IPS-20b (cell line): ENCODE data around the gene PTPN6.

Experiments used
- H3K27ac ChIP-seq: one replicate; pipeline ENCODE4 v1.5.1; 2013; ENCODE audit warnings: low read length
- H3K27me3 ChIP-seq: 2 replicates; pipeline ENCODE4 v1.6.1; 2013; ENCODE audit warnings: mild to moderate bottlenecking, low read length, inconsistent platforms; ENCODE audit not compliant: insufficient read depth
- H3K36me3 ChIP-seq: 2 replicates; pipeline ENCODE4 v1.6.1; 2013; ENCODE audit warnings: low read depth, mild to moderate bottlenecking, inconsistent platforms, low read length, moderate library complexity; ENCODE audit not compliant: insufficient read depth
- H3K4me1 ChIP-seq: 2 replicates; pipeline ENCODE4 v1.6.1; 2013; ENCODE audit warnings: mild to moderate bottlenecking, control low read depth, inconsistent platforms, low read length, moderate library complexity; ENCODE audit not compliant: insufficient read depth
- H3K4me3 ChIP-seq: 2 replicates; pipeline ENCODE4 v1.5.1; 2013; ENCODE audit warnings: mild to moderate bottlenecking, low read length, inconsistent platforms
- H3K9ac ChIP-seq: 2 replicates; pipeline ENCODE4 v1.6.1; 2013; ENCODE audit warnings: low read depth, mild to moderate bottlenecking, inconsistent platforms, low read length, moderate library complexity
- H3K9me3 ChIP-seq: 2 replicates; pipeline ENCODE4 v1.6.1; 2013; ENCODE audit warnings: mild to moderate bottlenecking, low read depth, low read length, inconsistent platforms; ENCODE audit not compliant: insufficient read depth

The PTPN6 gene

GRCh38 chr12:6961278-6961694 lies 10.1 kb downstream of the PTPN6 start:
- Histone ChIP-seq H3K4me3 (peak overlapping the region; percentile 61), H3K36me3 (peaks cover 21% of the 10 kb centered on the region), H3K9ac (peak overlapping the region; percentile 77), H3K9me3 (no peaks in the 10 kb centered on the region), H3K4me1 (peaks cover 24% of the 10 kb centered on the region), H3K27me3 (no peaks in the 10 kb centered on the region), H3K27ac (peak overlapping the region; percentile 68)

GRCh38 chr12:6961695-6962284 lies 10.6 kb downstream of the PTPN6 start:
- Histone ChIP-seq H3K4me1 (peaks cover 24% of the 10 kb centered on the region), H3K36me3 (peaks cover 26% of the 10 kb centered on the region), H3K9ac (peak overlapping the region; percentile 77), H3K9me3 (no peaks in the 10 kb centered on the region), H3K27ac (peak overlapping the region; percentile 68), H3K4me3 (peak overlapping the region; percentile 61), H3K27me3 (no peaks in the 10 kb centered on the region)

GRCh38 chr12:6962285-6963015 lies 11.3 kb downstream of the PTPN6 start:
- no peaks in the 10 kb centered on the region for H3K27me3 ChIP-seq
- H3K36me3 ChIP-seq: peaks cover 32% of the 10 kb centered on the region
- H3K9ac ChIP-seq: peak overlapping the region; percentile 77
- peak overlapping the region; percentile 61 for H3K4me3 ChIP-seq
- no peaks in the 10 kb centered on the region for H3K9me3 ChIP-seq
- H3K27ac ChIP-seq: peak overlapping the region; percentile 68
- peaks cover 24% of the 10 kb centered on the region for H3K4me1 ChIP-seq

- H3K9ac ChIP-seq: peak overlapping the region; percentile 77
- no peaks in the 10 kb centered on the region for H3K9me3 ChIP-seq
- peaks cover 24% of the 10 kb centered on the region for H3K4me1 ChIP-seq
- H3K27ac ChIP-seq: peak overlapping the region; percentile 68
- H3K36me3 ChIP-seq: peaks cover 39% of the 10 kb centered on the region
- no peaks in the 10 kb centered on the region for H3K27me3 ChIP-seq
- peak overlapping the region; percentile 61 for H3K4me3 ChIP-seq
Observed at GRCh38 chr12:6963016-6963731, 12.0 kb downstream of the PTPN6 start.

GRCh38 chr12:6963791-6964413 lies 12.7 kb downstream of the PTPN6 start:
- peaks cover 24% of the 10 kb centered on the region for H3K4me1 ChIP-seq
- no peaks in the 10 kb centered on the region for H3K9me3 ChIP-seq
- no peak overlapping the region; the same call in 1 of the 2 replicates for H3K9ac ChIP-seq
- H3K4me3 ChIP-seq: peak overlapping the region; percentile 61; the same call in 1 of the 2 replicates
- H3K36me3 ChIP-seq: peaks cover 47% of the 10 kb centered on the region
- H3K27ac ChIP-seq: peak overlapping the region; percentile 15
- no peaks in the 10 kb centered on the region for H3K27me3 ChIP-seq

GRCh38 chr12:6964605-6965025 lies 13.5 kb downstream of the PTPN6 start:
- peaks cover 52% of the 10 kb centered on the region for H3K36me3 ChIP-seq
- H3K9me3 ChIP-seq: no peaks in the 10 kb centered on the region
- H3K27ac ChIP-seq: no peak overlapping the region
- H3K4me1 ChIP-seq: peaks cover 28% of the 10 kb centered on the region
- H3K9ac ChIP-seq: no peak overlapping the region
- H3K27me3 ChIP-seq: no peaks in the 10 kb centered on the region
- H3K4me3 ChIP-seq: no peak overlapping the region

GRCh38 chr12:6965026-6965661 lies 14.0 kb downstream of the PTPN6 start:
- no peak overlapping the region for H3K27ac ChIP-seq
- H3K4me3 ChIP-seq: no peak overlapping the region
- H3K4me1 ChIP-seq: peaks cover 28% of the 10 kb centered on the region
- H3K9ac ChIP-seq: no peak overlapping the region
- H3K9me3 ChIP-seq: no peaks in the 10 kb centered on the region
- H3K36me3 ChIP-seq: peaks cover 52% of the 10 kb centered on the region
- no peaks in the 10 kb centered on the region for H3K27me3 ChIP-seq

GRCh38 chr12:6965714-6966113 lies 14.6 kb downstream of the PTPN6 start:
- H3K4me3 ChIP-seq: no peak overlapping the region
- H3K27me3 ChIP-seq: no peaks in the 10 kb centered on the region
- peaks cover 52% of the 10 kb centered on the region for H3K36me3 ChIP-seq
- no peak overlapping the region for H3K9ac ChIP-seq
- no peak overlapping the region for H3K27ac ChIP-seq
- peaks cover 25% of the 10 kb centered on the region for H3K4me1 ChIP-seq
- H3K9me3 ChIP-seq: no peaks in the 10 kb centered on the region

GRCh38 chr12:6966351-6966750 lies 15.2 kb downstream of the PTPN6 start:
- no peak overlapping the region for H3K9ac ChIP-seq
- no peak overlapping the region for H3K27ac ChIP-seq
- no peaks in the 10 kb centered on the region for H3K27me3 ChIP-seq
- H3K9me3 ChIP-seq: no peaks in the 10 kb centered on the region
- peaks cover 21% of the 10 kb centered on the region for H3K4me1 ChIP-seq
- H3K4me3 ChIP-seq: no peak overlapping the region
- H3K36me3 ChIP-seq: peaks cover 52% of the 10 kb centered on the region

- H3K4me1 ChIP-seq: peaks cover 12% of the 10 kb centered on the region
- H3K27ac ChIP-seq: no peak overlapping the region
- H3K27me3 ChIP-seq: no peaks in the 10 kb centered on the region
- no peaks in the 10 kb centered on the region for H3K9me3 ChIP-seq
- H3K9ac ChIP-seq: no peak overlapping the region
- H3K36me3 ChIP-seq: peaks cover 56% of the 10 kb centered on the region
- no peak overlapping the region for H3K4me3 ChIP-seq
Observed at GRCh38 chr12:6967651-6968100, 16.5 kb downstream of the PTPN6 start.

GRCh38 chr12:6968426-6968825 lies 17.3 kb downstream of the PTPN6 start:
- H3K4me1 ChIP-seq: peaks cover 10% of the 10 kb centered on the region
- H3K9me3 ChIP-seq: no peaks in the 10 kb centered on the region
- peak overlapping the region; percentile 98; the same call in 1 of the 2 replicates for H3K9ac ChIP-seq
- no peaks in the 10 kb centered on the region for H3K27me3 ChIP-seq
- no peak overlapping the region for H3K27ac ChIP-seq
- H3K36me3 ChIP-seq: peaks cover 61% of the 10 kb centered on the region
- peak overlapping the region; percentile 97; the same call in 1 of the 2 replicates for H3K4me3 ChIP-seq
